Aorta (tissue), 5 donors: ENCODE data around the gene OSBPL2. TPM values are rescaled to one million over a fixed set of nuclear protein-coding genes. Genes with fewer than 3 reads are reported as not detected.

Experiments
- ATAC-seq: fragments of 200-7000 bp; cut with Tn5 transposase; one replicate; pipeline ENCODE4 v1.9.1; 2022; ENCODE audit warnings: moderate library complexity; ENCODE audit not compliant: low FRiP score
- DNase-seq, 2 donors: peaks; one replicate each; pipeline ENCODE4 v3.0.0-alpha.2; 2020
- H3K27ac ChIP-seq, 2 donors: one replicate each; pipeline ENCODE4 v1.5.1; 2013; ENCODE audit warnings: low read length in 2 of 2, mild to moderate bottlenecking in 2 of 2, moderate library complexity in 2 of 2, control low read depth in 1 of 2, inconsistent platforms in 1 of 2, low read depth in 1 of 2
- H3K27me3 ChIP-seq, 2 donors: one replicate each; pipeline ENCODE4 v1.6.1; 2013; ENCODE audit warnings: control low read depth in 1 of 2, low read length in 1 of 2, mild to moderate bottlenecking in 1 of 2, moderate library complexity in 1 of 2; ENCODE audit not compliant: insufficient read depth in 2 of 2, control insufficient read depth in 1 of 2
- H3K36me3 ChIP-seq, 2 donors: one replicate each; pipeline ENCODE4 v1.6.1; 2013; ENCODE audit warnings: control low read depth in 1 of 2, low read length in 1 of 2, mild to moderate bottlenecking in 1 of 2; ENCODE audit not compliant: insufficient read depth in 2 of 2, control insufficient read depth in 1 of 2
- H3K4me1 ChIP-seq, 2 donors: one replicate each; pipeline ENCODE4 v1.6.1; 2013; ENCODE audit warnings: low read length in 2 of 2, control low read depth in 1 of 2, mild to moderate bottlenecking in 1 of 2, moderate library complexity in 1 of 2; ENCODE audit not compliant: insufficient read depth in 2 of 2, control insufficient read depth in 1 of 2
- H3K4me3 ChIP-seq, 2 donors: one replicate each; pipeline ENCODE4 v1.5.1; 2013; ENCODE audit warnings: low read length in 2 of 2, control low read depth in 1 of 2, mild to moderate bottlenecking in 1 of 2
- H3K9me3 ChIP-seq: one replicate; pipeline ENCODE4 v1.6.1; 2013; ENCODE audit warnings: mild to moderate bottlenecking, low read length; ENCODE audit not compliant: control insufficient read depth
- WGBS, 2 donors: extraction: QIAGEN DNeasy Blood & Tissue Kit; methylation state at CpG; one replicate each; pipeline ENCODE4 v1.1.7; 2013; 5-methylcytosine and 5-hydroxymethylcytosine counted together
- intact Hi-C, 2 donors: fragments of 100-400 bp; cut with DNase I; formaldehyde crosslinking; loops; one replicate each; pipeline versions ENCODE4 v1.14.2 to v1.15.0; 2022
- polyA plus RNA-seq, 2 donors: library from polyadenylated mRNA; stranded (reverse); fragments of 200-250 nt; gene quantifications; one replicate each; pipeline ENCODE4 v1.2.3, GENCODE V29; 2013
- total RNA-seq, 2 donors: library from RNA; stranded (reverse); fragmentation: NEBNext Ultra II Directional; extraction: Animal tissue kit (Norgen Biotek cat#: 25700); gene quantifications; one replicate each; pipeline ENCODE4 v1.2.1, GENCODE V29; 2021
- donor health status: healthy with polysubstance abuse.
- donor health status: Bipolar disorder and iron deficiency.
- donor health status: DM: no; HTN: no; CAD: no.
- donor health status: DM: no; HTN: no; CAD: no.
- donor health status: DM: yes; HTN: yes; CAD: no.

Gene OSBPL2
- total and polyA plus RNA-seq, 4 donors, result 16.2 to 71.3 (median 42.9) TPM

DNA sequence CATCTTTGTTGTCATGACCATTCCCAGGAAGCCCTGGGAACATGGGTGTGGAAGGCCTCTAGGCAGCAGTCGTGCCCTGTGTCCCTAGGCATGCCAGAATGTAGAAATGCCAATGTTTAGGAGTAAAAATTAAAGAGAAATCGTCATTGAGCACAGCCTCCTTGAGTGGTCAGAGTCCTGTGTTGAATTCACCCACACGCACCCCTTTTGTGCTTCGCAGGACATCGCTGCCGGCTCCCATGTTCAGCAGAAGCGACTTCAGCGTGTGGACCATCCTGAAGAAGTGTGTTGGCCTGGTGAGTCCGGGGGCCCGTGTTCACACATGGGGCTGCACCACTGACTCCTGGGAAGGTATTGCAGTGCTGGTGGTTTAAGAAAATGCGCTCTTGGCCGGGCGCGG is 25.1 kb downstream of the OSBPL2 start:
- peaks cover 0 to 3% of the 10 kb centered on the region in 2 donors for H3K36me3 ChIP-seq
- ATAC-seq, result no peak

DNA sequence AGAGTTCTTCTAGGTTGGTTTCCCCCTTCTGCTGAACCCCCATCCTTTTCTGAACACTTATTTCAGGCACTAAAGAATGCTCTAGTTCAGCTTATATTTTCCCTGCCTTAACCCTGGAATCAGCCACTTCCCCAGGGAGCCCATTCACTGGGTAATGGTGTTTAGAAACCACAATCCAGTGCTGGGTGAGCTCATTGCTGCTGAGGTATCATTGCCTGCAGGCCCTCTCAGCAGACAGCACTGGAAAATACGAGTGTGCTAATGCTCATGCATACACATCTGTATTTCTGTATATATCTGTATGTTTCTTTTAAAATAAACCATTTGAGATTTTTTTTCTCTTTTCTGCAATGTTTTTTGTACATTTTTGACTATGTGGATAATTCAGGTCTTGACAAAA is 27.0 kb downstream of the OSBPL2 start:
- Histone ChIP-seq H3K9me3 (no peaks in the 10 kb centered on the region), H3K36me3 (peaks cover 0 to 3% of the 10 kb centered on the region in 2 donors), H3K4me3 (no peak overlapping the region), H3K27me3 (no peaks in the 10 kb centered on the region), H3K4me1 (no peaks in the 10 kb centered on the region), H3K27ac (no peak overlapping the region)
- WGBS, 2 donors, result 97 to 98% methylated on average over 1 of the region's 1 CpG
- no peak for ATAC-seq
- intact Hi-C loops, result no loop called here
- no peak for DNase-seq

More for the DNA sequence above, 25.1 kb downstream of the OSBPL2 start:
- H3K4me1 ChIP-seq, result no peaks in the 10 kb centered on the region
- intact Hi-C loops, result no loop called here
- H3K4me3 ChIP-seq, result no peak overlapping the region
- no peaks in the 10 kb centered on the region for H3K9me3 ChIP-seq
- no peaks in the 10 kb centered on the region for H3K27me3 ChIP-seq
- DNase-seq, result no peak
- no peak overlapping the region for H3K27ac ChIP-seq
- WGBS, 2 donors, result 95 to 96% methylated on average over 14 of the region's 14 CpGs

DNA sequence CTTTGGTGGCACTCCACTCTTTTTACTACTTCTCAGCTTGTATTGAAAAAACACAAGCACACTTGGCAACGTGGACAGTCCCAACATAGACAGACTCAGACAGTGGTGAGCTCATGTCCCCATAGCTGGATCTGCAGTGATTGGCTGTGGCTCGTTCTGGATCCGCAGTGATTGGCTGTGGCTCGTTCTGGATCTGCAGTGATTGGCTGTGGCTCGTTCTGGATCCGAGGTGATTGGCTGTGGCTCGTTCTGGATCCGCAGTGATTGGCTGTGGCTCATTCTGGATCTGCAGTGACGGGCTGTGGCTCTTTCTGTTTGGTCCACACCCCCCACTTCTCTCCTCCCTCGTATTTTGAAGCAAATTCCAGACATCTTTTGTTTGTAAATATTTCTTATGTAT is 28.0 kb downstream of the OSBPL2 start:
- H3K4me3 ChIP-seq, result no peak overlapping the region
- no peaks in the 10 kb centered on the region for H3K9me3 ChIP-seq
- intact Hi-C loops, result no loop called here
- H3K27me3 ChIP-seq, result no peaks in the 10 kb centered on the region
- no peak for DNase-seq
- peaks cover 0 to 3% of the 10 kb centered on the region in 2 donors for H3K36me3 ChIP-seq
- ATAC-seq, result no peak
- H3K27ac ChIP-seq, result no peak overlapping the region
- H3K4me1 ChIP-seq, result no peaks in the 10 kb centered on the region
- WGBS, 2 donors, result 86 to 87% methylated on average over 10 of the region's 10 CpGs

DNA sequence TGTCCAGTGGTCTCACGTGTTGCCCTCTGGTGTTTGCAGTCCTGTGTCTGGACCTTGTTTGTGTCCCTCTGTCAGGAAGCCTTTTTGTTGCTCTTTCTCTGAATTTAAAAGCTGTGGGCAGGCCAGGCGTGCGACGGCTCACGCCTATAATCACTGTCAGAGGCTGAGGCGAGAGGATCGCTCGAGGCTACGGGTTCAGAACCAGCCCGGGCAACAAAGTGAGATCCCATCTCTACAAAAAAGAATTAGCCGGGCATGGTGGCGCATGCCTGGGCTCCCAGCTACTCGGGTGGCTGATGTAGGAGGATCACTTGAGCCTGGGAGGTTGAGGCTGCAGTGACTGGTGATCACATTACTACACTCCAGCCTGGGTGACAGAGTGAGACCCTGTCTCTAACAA is 28.5 kb downstream of the OSBPL2 start:
- Histone ChIP-seq H3K27ac (no peak overlapping the region), H3K36me3 (peaks cover 0 to 3% of the 10 kb centered on the region in 2 donors), H3K4me1 (no peaks in the 10 kb centered on the region), H3K27me3 (no peaks in the 10 kb centered on the region), H3K9me3 (no peaks in the 10 kb centered on the region), H3K4me3 (no peak overlapping the region)
- DNase-seq, result no peak
- ATAC-seq, result no peak
- intact Hi-C loops, result no loop called here
- 95 to 97% methylated on average over 13 of the region's 13 CpGs for WGBS, 2 donors

DNA sequence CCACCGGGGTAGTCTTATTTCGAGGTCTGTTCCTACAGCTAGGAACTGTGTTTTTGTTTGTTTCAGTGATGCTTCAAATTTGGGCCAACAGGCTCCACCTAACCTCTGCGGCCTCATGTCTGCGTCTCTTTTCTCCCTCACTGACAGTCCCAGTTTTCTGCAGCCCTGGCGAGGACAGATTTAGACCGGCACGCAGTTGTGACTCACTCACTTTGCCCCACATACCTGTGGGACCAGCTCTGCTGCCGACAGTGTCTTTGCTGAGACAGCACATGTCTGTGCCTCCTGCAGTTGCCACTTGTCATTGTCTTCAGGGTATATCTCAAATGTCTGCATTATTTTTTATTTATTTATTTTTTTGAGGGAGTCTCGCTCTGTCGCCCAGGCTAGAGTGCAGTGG is 29.2 kb downstream of the OSBPL2 start:
- ATAC-seq, result no peak
- no peak overlapping the region for H3K4me3 ChIP-seq
- H3K4me1 ChIP-seq, result no peaks in the 10 kb centered on the region
- H3K36me3 ChIP-seq, result peaks cover 0 to 6% of the 10 kb centered on the region in 2 donors
- no peak overlapping the region for H3K27ac ChIP-seq
- intact Hi-C loops, result no loop called here
- no peak for DNase-seq
- H3K27me3 ChIP-seq, result no peaks in the 10 kb centered on the region
- 85 to 88% methylated on average over 10 of the region's 10 CpGs for WGBS, 2 donors
- H3K9me3 ChIP-seq, result no peaks in the 10 kb centered on the region

DNA sequence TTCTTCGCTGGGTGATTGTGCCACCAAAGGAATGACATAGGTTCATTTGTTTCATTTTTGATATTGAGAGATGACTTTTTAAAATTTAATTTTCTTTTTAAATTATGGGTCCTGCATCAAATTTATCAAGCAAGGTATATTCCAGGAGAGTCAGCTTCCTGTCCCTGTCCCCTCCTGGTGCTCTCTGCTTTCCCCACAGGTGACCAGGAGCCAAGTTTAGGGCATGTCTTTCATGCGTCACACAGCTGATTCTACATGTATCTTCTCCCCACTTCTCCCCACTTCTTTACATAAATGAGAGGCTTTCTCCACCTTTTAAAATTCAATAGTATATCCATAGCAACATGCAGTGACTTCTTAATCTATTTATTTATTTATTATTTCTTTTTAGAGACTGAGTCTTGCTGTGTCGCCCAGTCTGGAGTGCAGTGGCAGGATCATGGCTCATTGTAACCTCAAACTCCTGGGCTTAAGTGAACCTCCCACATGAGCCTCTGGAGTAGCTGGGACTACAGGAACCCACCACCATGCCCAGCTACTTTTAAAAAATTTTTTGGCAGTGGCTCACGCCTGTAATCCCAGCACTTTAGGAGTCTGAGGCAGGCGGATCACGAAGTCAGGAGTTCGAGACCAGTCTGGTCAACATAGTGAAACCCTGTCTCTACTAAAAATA is 30.0 kb downstream of the OSBPL2 start:
- H3K27me3 ChIP-seq, result no peaks in the 10 kb centered on the region
- H3K4me1 ChIP-seq, result no peaks in the 10 kb centered on the region
- whole genome bisulfite sequencing, 2 donors, result 79% methylated on average over 7 of the region's 7 CpGs
- H3K9me3 ChIP-seq, result no peaks in the 10 kb centered on the region
- no peak overlapping the region for H3K27ac ChIP-seq
- peaks cover 0 to 12% of the 10 kb centered on the region in 2 donors for H3K36me3 ChIP-seq
- no peak for ATAC-seq
- no peak for DNase-seq
- no peak overlapping the region for H3K4me3 ChIP-seq
- intact Hi-C loops, result no loop called here

DNA sequence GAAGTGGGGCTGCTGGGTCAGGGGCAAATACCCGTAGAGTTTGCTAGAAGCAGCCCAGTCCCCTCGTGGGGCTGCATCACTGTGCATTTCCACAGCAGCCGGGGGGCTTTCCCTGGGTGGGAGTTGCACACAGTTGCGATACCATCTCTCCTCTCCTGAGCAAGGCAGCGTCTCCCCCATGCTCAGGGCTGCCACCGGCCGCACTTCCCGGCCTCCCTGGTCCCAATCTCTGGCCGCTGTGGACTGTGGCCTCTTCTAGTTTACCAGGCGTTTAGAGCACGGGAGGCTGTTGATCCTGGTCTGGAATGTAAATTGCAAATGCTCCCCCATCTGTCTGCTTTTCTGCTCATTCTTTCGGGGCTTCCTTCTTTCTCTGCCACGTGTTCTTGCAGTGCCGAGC is 31.1 kb downstream of the OSBPL2 start:
- ATAC-seq, result no peak

DNA sequence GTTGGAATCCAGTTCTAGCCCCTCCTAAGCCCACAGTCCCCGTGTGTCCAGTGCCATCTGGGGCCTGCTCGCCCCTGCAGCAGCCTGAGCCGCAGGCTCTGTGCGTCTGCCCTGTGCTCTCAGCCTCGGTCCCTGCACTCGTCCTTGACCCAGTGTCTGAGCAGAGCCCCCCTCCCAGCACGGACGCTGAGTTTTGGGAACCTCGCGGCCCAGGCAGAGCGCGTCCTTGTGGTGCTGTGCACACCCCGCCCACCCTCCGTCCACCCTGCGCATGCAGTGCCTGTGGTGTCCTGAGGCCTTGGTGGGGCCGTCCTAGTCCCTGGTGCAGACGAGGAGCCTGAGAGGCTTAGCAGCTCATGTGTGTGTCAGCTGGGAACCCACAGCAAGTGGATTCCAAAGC is 31.6 kb downstream of the OSBPL2 start:
- Histone ChIP-seq H3K9me3 (no peaks in the 10 kb centered on the region), H3K4me1 (no peaks in the 10 kb centered on the region), H3K4me3 (no peak overlapping the region), H3K27ac (no peak overlapping the region), H3K36me3 (peaks cover 0 to 9% of the 10 kb centered on the region in 2 donors), H3K27me3 (no peaks in the 10 kb centered on the region)
- intact Hi-C loops, result no loop called here
- ATAC-seq (no peak), DNase-seq (no peak)
- 85 to 88% methylated on average over 17 of the region's 17 CpGs for WGBS, 2 donors

More for the DNA sequence above, 31.1 kb downstream of the OSBPL2 start:
- 84 to 86% methylated on average over 14 of the region's 14 CpGs for WGBS, 2 donors
- Histone ChIP-seq H3K27me3 (no peaks in the 10 kb centered on the region), H3K9me3 (no peaks in the 10 kb centered on the region), H3K27ac (no peak overlapping the region), H3K4me1 (no peaks in the 10 kb centered on the region), H3K4me3 (no peak overlapping the region), H3K36me3 (peaks cover 0 to 9% of the 10 kb centered on the region in 2 donors)
- DNase-seq, result no peak
- intact Hi-C loops, result no loop called here

DNA sequence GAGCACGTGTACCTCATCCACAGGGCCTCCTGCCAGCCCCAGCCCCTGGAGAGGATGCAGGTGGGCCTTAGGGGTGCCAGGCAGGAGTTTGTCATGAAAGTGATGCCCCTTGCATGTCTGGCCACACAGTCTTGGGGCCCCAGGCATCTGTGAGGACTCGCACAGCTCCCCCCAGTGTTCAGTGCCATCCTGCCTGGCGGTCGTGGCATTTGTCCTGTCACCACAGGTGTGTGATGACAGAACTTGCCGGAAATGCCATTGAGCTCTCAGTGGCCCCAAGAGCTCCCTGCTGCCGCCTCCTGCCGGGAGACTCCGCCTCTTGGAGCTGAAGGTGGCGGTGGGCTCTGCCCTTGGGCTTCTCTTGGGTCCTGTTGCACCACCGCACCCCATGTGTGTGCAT is 33.9 kb downstream of the OSBPL2 start:
- H3K36me3 ChIP-seq, result peaks cover 0 to 9% of the 10 kb centered on the region in 2 donors

More for the DNA sequence above, 33.9 kb downstream of the OSBPL2 start:
- intact Hi-C loops, result no loop called here
- Histone ChIP-seq H3K4me3 (no peak overlapping the region), H3K4me1 (no peaks in the 10 kb centered on the region), H3K27ac (no peak overlapping the region), H3K9me3 (no peaks in the 10 kb centered on the region), H3K27me3 (no peaks in the 10 kb centered on the region)
- no peak for ATAC-seq
- 84 to 88% methylated on average over 10 of the region's 10 CpGs for WGBS, 2 donors
- DNase-seq, result no peak
